Measurements from ENCODE around the gene ZNF598. TPM values are rescaled to one million over a fixed set of nuclear protein-coding genes. Genes with fewer than 3 reads are reported as not detected.
A peak's percentile ranks its signal among the peaks of the same experiment; 100 is the strongest.

The ZNF598 gene
- total RNA-seq, 2 donors from 2014 or later: 45.2 to 46.7 TPM

DNA sequence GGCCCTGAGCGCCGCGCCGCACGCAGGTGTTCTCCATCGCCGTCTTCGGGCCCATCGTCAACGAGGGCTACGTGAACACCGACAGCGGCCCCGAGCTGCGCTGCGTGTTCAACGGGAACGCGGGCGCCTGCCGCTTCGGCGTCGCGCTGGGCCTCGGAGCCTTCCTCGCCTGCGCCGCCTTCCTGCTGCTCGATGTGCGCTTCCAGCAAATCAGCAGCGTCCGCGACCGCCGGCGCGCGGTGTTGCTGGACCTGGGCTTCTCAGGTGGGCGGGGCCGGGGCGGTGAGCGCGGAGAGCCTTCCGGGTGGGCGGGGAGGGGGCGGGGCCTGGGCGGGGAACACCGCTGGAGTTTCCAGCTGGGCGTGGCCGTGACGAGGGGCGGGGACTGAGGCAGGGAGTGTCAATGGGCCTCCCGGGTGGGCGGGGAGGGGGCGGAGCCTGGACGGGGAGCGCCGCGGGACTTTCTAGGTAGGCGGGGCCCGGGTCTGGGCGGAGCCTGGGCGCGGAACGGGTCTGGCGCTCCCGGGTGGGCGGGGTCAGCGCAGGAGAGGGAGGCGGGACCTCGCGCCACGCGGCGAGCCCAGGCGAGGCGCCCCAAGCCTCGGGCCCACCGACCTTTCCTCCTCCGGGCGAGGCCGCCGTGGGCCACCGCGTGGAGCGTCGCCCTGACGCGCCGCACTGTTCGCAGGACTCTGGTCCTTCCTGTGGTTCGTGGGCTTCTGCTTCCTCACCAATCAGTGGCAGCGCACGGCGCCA, 17.5 kb downstream of the ZNF598 start:
- no peaks in the 10 kb centered on the region for H3K9me3 ChIP-seq (ENCODE audit: control insufficient read depth, low read length, poor library complexity, severe bottlenecking)
- DNase-seq (peak; percentile 97 to 100 (median 99)), ATAC-seq (peak; percentile 86)
- Mint-ChIP-seq H3K27me3 (peaks cover 5% of the 10 kb centered on the region), H3K36me3 (ENCODE audit: low read depth) (no peaks in the 10 kb centered on the region), H3K4me1 (peaks cover 7% of the 10 kb centered on the region), H3K4me3 (peak overlapping the region; percentile 75), H3K27ac (peak overlapping the region; percentile 65)

DNA sequence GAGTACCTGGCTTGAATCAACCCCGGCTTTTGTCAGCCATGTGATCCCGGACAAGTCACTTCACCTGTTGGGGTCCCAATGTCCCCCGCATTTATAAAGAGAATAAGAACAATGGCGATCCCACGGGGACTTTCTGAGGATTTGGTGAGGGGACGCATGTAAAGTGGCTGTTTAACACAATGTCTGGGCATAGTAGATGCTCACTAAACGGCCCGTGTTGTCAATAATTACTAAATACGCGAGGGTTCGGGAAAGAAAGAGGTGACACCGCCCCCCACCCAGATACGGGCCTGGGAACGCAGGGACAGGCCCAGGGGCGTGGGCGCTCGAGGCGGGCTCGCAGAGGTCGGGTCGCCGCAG, 18.1 kb downstream of the ZNF598 start:
- Mint-ChIP-seq H3K27ac (peak overlapping the region; percentile 65), H3K4me3 (peak overlapping the region; percentile 75), H3K36me3 (ENCODE audit: low read depth) (no peaks in the 10 kb centered on the region), H3K4me1 (peaks cover 10% of the 10 kb centered on the region), H3K27me3 (peaks cover 5% of the 10 kb centered on the region)
- no peak for DNase-seq
- no peaks in the 10 kb centered on the region for H3K9me3 ChIP-seq (ENCODE audit: control insufficient read depth, low read length, poor library complexity, severe bottlenecking)
- no peak for ATAC-seq

DNA sequence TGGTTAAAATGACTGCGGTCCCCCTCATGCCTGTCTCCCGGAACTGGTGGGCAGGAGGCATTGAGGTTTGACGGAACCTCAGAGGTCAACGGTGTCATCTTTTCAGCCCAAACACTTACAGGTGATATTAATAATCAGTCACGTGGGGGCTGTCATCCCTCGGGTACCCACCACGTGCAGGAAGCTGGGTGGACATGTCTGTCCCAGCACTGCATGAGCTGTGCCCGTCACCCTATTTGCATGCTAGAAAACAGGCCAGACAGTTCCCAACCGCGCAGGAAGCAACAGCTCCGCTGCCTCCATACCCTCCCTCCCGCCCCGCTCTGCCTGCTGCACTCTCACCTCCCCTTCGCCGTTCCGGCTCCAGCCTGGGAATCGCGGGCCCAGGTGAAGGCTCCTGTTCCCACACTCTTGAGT, 18.5 kb downstream of the ZNF598 start:
- H3K4me3 Mint-ChIP-seq: peak overlapping the region; percentile 75
- ATAC-seq (peak; percentile 35), DNase-seq (peak in 1 of 3 donors; percentile 48)
- peaks cover 5% of the 10 kb centered on the region for H3K27me3 Mint-ChIP-seq
- H3K9me3 ChIP-seq (ENCODE audit: control insufficient read depth, low read length, poor library complexity, severe bottlenecking): no peaks in the 10 kb centered on the region
- no peaks in the 10 kb centered on the region for H3K36me3 Mint-ChIP-seq (ENCODE audit: low read depth)
- H3K27ac Mint-ChIP-seq: peak overlapping the region; percentile 65
- H3K4me1 Mint-ChIP-seq: peaks cover 11% of the 10 kb centered on the region

DNA sequence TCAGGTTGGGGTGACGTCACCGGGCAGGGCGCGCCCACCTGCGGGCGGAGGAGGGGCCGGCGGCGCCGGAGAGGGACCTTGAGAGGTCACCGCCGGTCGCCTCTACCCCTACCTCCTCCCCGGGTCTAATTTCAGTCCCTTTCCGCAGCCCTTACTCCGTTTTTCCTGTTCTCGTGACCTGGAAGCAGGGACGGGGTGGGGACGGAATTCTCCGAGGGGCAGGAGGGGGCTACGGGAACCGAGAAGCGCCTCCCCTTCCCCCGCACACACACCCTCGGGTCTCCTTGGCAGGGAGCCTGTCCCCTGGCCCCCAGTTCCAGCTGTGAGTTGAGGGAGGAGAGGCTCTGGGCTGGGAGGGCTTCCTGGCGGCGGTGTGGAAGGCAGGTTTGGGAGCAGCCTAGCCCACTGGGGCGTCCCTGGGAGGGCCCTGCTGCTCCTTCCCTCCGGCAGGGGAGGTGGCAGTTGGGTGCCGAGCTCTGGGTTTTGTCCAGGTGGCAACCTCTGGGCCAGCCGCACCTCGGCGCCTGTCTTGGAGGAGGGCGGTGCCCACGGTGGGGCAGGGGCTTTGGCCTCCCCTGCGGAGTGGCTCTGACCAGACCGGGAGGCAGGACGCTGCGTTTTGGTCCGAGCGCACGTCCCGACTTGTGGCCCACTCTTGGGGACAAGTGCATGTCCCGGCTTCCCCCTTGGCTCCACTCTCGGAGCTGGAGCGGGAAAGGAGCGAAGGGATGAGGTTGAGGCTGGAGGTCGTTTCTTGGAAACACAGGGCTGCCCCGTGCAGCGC, 19.1 kb downstream of the ZNF598 start:
- ATAC-seq (no peak), DNase-seq (peak in 1 of 3 donors; percentile 32)
- H3K36me3 Mint-ChIP-seq (ENCODE audit: low read depth): no peaks in the 10 kb centered on the region
- H3K9me3 ChIP-seq (ENCODE audit: control insufficient read depth, low read length, poor library complexity, severe bottlenecking): no peaks in the 10 kb centered on the region
- peaks cover 5% of the 10 kb centered on the region for H3K27me3 Mint-ChIP-seq
- H3K27ac Mint-ChIP-seq: peak overlapping the region; percentile 65
- H3K4me3 Mint-ChIP-seq: peak overlapping the region; percentile 79
- peaks cover 11% of the 10 kb centered on the region for H3K4me1 Mint-ChIP-seq

DNA sequence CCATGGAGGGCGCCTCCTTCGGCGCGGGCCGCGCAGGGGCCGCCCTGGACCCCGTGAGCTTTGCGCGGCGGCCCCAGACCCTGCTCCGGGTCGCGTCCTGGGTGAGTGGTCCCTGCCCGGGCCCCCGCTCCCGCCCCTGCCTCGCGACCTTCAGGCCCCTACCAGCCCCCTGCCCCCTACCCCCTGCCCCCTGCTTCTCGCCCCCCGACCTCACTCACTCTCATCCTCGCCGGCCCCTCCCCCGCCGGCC, 19.6 kb downstream of the ZNF598 start:
- Mint-ChIP-seq H3K4me3 (no peak overlapping the region), H3K4me1 (peaks cover 9% of the 10 kb centered on the region), H3K36me3 (ENCODE audit: low read depth) (no peaks in the 10 kb centered on the region), H3K27me3 (peaks cover 5% of the 10 kb centered on the region), H3K27ac (no peak overlapping the region)
- no peaks in the 10 kb centered on the region for H3K9me3 ChIP-seq (ENCODE audit: control insufficient read depth, low read length, poor library complexity, severe bottlenecking)
- ATAC-seq (no peak), DNase-seq (no peak)

DNA sequence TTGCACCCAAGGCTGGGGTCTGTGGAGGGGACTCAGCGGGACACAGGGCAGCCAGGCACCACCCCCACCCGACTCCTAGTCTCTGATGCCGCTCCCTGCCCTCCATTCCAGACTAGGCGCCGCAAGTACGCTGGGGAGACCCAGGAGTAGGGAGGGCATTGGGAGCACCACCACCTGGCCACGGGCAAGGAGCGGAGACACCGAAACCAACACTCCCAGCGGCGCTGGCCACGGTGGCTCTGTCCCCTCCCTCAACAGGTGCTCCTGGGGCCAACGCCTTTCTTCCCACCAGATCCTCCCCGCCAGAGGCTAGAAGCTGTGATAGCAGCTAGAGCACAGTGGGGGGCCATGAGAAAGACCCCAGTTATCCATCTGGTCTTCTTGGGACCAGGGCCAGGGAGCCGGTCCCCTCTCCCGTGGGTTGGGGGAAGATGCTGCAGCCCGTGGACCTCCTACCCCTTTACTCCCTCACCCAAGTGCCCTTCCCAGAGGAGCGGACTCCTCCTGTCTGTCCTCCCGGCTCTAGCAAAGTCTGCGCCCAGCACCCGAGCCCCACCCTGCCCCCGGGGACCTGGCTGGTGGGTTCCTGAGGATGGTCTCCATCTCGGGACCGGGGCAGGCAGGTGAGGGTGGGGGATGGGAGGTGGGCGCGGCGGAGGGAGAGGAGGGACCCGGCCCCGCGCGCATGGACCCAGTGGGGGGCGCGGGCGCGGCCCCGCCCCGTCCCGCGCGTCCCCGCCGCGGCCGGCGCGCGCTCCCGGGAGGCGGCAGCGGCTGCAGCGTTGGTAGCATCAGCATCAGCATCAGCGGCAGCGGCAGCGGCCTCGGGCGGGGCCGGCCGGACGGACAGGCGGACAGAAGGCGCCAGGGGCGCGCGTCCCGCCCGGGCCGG, 20.2 kb downstream of the ZNF598 start, which contains the start of gene SYNGR3:
TSS of gene SYNGR3 (plus strand) at position 762 of the 892 bp plus-strand sequence. CDS start 133 bp downstream, outside the sequence.
- no peaks in the 10 kb centered on the region for H3K9me3 ChIP-seq (ENCODE audit: control insufficient read depth, low read length, poor library complexity, severe bottlenecking)
- Mint-ChIP-seq H3K36me3 (ENCODE audit: low read depth) (no peaks in the 10 kb centered on the region), H3K4me1 (peaks cover 12% of the 10 kb centered on the region), H3K4me3 (peak within 1 kb of the TSS; percentile 79), H3K27me3 (peaks cover 5% of the 10 kb centered on the region), H3K27ac (peak within 1 kb of the TSS; percentile 65)
- no peak for ATAC-seq
- DNase-seq: no peak

DNA sequence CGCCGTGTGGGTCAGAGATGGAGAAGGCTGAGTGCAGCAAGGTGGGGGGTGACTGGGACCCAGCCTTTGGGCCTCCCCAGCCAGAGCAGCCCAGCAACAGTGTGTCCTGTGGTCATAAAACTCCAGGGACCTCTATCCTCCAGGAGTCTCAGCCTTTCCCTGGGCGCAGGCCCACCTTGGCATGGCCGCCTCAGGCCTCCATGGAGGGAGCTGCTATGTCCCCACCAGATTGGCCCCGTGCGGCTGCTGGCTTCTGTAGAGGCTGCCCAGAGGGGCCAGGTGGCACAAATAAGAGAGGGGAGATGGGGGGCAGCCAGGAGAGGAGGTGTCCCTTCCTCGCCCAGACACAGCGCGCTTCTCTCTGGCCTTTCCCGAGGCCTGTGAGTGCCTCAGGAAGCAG, 22.4 kb downstream of the ZNF598 start:
- no peak for DNase-seq
- H3K36me3 Mint-ChIP-seq (ENCODE audit: low read depth): no peaks in the 10 kb centered on the region
- H3K27me3 Mint-ChIP-seq: peaks cover 9% of the 10 kb centered on the region
- peaks cover 16% of the 10 kb centered on the region for H3K4me1 Mint-ChIP-seq
- no peaks in the 10 kb centered on the region for H3K9me3 ChIP-seq (ENCODE audit: control insufficient read depth, low read length, poor library complexity, severe bottlenecking)
- H3K27ac Mint-ChIP-seq: no peak overlapping the region
- ATAC-seq: no peak
- no peak overlapping the region for H3K4me3 Mint-ChIP-seq

DNA sequence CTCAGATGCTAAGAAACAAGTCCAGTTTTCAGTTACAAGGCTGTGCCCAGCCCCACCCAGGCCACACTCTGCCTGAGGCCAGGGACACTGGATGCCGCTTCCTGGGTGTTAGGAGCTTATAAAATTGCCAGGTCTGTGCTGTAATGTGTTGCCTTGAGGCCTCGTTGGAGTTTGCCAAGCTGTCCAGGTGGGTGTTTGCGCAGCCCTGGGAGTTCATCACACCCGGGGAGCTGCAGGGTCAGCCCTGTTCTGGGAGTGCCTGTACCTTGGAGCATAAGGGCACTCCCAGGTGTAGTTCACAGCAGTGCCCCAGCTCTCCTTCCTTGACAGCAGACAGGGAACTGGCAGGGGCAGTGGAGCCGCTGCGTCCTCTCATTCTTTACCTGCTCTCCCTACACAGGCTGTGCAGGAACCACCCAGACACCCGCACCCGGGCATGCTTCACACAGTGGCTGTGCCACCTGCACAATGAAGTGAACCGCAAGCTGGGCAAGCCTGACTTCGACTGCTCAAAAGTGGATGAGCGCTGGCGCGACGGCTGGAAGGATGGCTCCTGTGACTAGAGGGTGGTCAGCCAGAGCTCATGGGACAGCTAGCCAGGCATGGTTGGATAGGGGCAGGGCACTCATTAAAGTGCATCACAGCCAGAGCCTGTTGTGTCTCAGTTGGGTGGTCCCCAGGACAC, 24.0 kb downstream of the ZNF598 start:
- ATAC-seq (no peak), DNase-seq (no peak)
- Mint-ChIP-seq H3K27ac (no peak overlapping the region), H3K36me3 (ENCODE audit: low read depth) (no peaks in the 10 kb centered on the region), H3K27me3 (peaks cover 21% of the 10 kb centered on the region), H3K4me1 (peaks cover 14% of the 10 kb centered on the region), H3K4me3 (peak overlapping the region; percentile 87)
- no peaks in the 10 kb centered on the region for H3K9me3 ChIP-seq (ENCODE audit: control insufficient read depth, low read length, poor library complexity, severe bottlenecking)

DNA sequence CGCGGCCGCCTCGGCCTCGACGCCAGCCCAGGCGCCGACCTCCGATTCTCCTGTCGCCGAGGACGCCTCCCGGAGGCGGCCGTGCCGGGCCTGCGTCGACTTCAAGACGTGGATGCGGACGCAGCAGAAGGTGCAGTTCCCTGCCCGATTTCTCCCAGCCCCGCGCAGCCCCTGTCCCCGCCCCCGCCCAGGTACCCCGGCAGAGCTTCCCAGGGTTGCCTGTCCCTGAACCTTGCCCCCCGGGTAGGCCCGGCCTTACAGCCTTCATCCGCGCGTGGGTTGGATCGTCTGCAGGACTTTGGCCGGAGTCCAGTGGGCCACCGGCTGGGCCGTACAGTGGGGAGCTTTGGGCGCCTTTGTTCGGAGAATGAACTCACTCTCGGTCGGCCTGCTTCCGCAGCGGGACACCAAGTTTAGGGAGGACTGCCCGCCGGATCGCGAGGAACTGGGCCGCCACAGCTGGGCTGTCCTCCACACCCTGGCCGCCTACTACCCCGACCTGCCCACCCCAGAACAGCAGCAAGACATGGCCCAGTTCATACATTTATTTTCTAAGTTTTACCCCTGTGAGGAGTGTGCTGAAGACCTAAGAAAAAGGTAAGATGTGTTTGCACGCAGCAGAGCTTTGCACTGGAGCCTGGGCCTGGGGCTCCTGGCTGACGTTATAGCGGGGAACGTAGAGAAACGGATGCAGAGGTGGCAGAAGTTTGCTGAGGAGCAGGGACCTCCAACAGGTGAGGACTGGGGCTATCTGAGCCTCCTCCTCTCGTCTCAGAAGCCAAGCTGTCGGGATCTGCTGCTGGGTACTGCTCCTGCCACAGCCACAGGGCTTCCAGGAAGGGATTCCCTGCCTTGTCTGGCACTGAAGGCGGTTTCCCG, 25.0 kb downstream of the ZNF598 start:
- Mint-ChIP-seq H3K36me3 (ENCODE audit: low read depth) (no peaks in the 10 kb centered on the region), H3K4me3 (peak overlapping the region; percentile 87), H3K27me3 (peaks cover 23% of the 10 kb centered on the region), H3K4me1 (peaks cover 14% of the 10 kb centered on the region), H3K27ac (peak overlapping the region; percentile 41)
- DNase-seq: no peak
- H3K9me3 ChIP-seq (ENCODE audit: control insufficient read depth, low read length, poor library complexity, severe bottlenecking): no peaks in the 10 kb centered on the region
- peak; percentile 47 for ATAC-seq

DNA sequence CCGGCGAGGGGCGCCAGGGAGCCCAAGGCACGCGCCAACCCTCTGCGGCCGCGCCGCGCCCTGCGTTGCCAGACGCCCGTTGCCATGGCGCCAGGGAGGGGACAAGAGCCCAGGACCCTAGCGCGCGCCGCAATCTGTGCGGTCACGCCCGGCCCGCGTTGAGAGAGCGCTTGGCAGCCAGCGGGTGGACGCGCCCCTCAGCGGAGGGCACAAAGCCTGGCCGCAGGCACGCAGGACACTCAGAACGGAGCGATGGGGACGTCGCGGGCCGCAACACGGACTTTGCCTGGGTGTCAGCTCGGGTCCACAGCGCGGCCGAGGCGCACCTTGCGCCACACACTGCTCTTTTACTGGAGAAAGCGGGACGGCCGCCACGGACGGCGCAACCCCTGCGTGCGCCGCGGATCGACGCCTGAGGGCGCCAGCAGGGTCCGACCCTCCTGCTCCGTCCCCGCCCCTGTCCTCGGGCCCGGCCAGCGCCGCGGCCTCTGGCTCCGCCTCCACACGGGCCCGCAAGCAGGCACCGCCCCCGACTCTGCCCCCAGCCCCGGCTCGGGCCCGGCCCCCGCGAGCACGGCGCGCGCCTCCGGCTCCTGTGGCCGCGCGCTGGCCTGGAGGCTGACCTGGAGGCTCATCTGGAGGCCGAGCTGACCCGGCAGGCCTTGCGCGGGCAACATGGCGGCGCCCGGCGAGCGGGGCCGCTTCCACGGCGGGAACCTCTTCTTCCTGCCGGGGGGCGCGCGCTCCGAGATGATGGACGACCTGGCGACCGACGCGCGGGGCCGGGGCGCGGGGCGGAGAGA, 25.9 kb downstream of the ZNF598 start, which contains the start of gene GFER:
TSS of gene GFER (plus strand) at position 650 of the 803 bp plus-strand sequence. CDS start at position 676, 26 bp downstream.
- ATAC-seq (peak; percentile 69), DNase-seq (peak; percentile 39 to 55 (median 51))
- peaks cover 20% of the 10 kb centered on the region for H3K27me3 Mint-ChIP-seq
- H3K9me3 ChIP-seq (ENCODE audit: control insufficient read depth, low read length, poor library complexity, severe bottlenecking): no peaks in the 10 kb centered on the region
- H3K4me3 Mint-ChIP-seq: peak within 1 kb of the TSS; percentile 87
- H3K4me1 Mint-ChIP-seq: peaks cover 12% of the 10 kb centered on the region
- peak within 1 kb of the TSS; percentile 41 for H3K27ac Mint-ChIP-seq
- H3K36me3 Mint-ChIP-seq (ENCODE audit: low read depth): no peaks in the 10 kb centered on the region

DNA sequence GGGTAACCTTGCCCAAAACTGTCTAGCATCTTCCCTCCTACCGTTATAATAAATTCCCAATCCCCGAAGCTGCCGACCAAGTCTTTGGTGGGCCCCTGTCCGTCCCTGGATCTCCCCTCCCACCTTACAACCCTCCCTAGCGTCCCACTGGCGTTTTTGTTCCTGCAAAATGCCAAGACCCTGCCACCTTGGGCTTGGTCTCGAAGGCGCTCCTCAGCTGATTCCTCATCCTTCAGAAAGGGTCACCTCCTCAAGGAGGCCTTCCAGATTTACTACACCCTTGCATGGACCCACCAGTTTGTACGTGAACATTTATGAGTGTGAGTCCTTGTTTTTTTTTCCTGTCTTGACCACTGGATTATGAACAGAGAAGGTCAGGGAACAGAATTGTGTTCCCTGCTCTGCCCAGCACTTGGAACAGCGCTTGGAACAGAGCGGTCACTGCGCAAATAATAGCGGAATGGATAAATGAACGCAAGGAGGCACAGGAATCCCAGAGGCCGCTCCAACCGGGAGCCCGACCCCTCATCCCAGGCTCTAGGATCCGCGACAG, 26.6 kb downstream of the ZNF598 start:
- Mint-ChIP-seq H3K27ac (no peak overlapping the region), H3K4me1 (peaks cover 12% of the 10 kb centered on the region), H3K4me3 (peak overlapping the region; percentile 87), H3K36me3 (ENCODE audit: low read depth) (no peaks in the 10 kb centered on the region), H3K27me3 (peaks cover 18% of the 10 kb centered on the region)
- ATAC-seq (no peak), DNase-seq (no peak)
- H3K9me3 ChIP-seq (ENCODE audit: control insufficient read depth, low read length, poor library complexity, severe bottlenecking): no peaks in the 10 kb centered on the region

Measured in T-helper 17 cell (primary cell).